Neuronal stem cell (in vitro differentiated cells): ENCODE data around the gene ZNF724.
"Not testable (repeated sequence)": the region's sequence is repeated elsewhere in the genome, so short reads cannot be mapped to it uniquely, and the experiment has no call there.

Source experiments
- DNase-seq: peaks from one replicate; pipeline ENCODE4 v3.0.0-alpha.2; 2013; ENCODE audit warnings: low spot score
- H2AFZ ChIP-seq: one replicate; pipeline ENCODE4 v1.6.1; 2013; ENCODE audit warnings: mild to moderate bottlenecking, low read length, inconsistent platforms
- H2AK5ac ChIP-seq: 2 replicates; pipeline ENCODE4 v1.6.1; 2013; ENCODE audit warnings: low read depth, mild to moderate bottlenecking, inconsistent platforms, low read length, moderate library complexity, mixed read lengths
- H2BK120ac ChIP-seq: 2 replicates; pipeline ENCODE4 v1.6.1; 2013; ENCODE audit warnings: low read depth, mild to moderate bottlenecking, inconsistent platforms, low read length, moderate library complexity, mixed read lengths
- H2BK12ac ChIP-seq: one replicate; pipeline ENCODE4 v1.6.1; 2013; ENCODE audit warnings: low read length, inconsistent platforms
- H2BK15ac ChIP-seq: 2 replicates; pipeline ENCODE4 v1.6.1; 2013; ENCODE audit warnings: mild to moderate bottlenecking, low read length, inconsistent platforms, mixed read lengths
- H2BK5ac ChIP-seq: one replicate; pipeline ENCODE4 v1.6.1; 2013; ENCODE audit warnings: inconsistent platforms, mild to moderate bottlenecking, low read length, moderate library complexity
- H3K14ac ChIP-seq: one replicate; pipeline ENCODE4 v1.6.1; 2013; ENCODE audit warnings: low read length, inconsistent platforms
- H3K18ac ChIP-seq: 2 replicates; pipeline ENCODE4 v1.6.1; 2013; ENCODE audit warnings: low read length, inconsistent platforms
- H3K23ac ChIP-seq: 2 replicates; pipeline ENCODE4 v1.6.1; 2013; ENCODE audit warnings: low read depth, mild to moderate bottlenecking, mixed read lengths, low read length, inconsistent platforms; ENCODE audit not compliant: poor library complexity
- H3K27ac ChIP-seq: replicated peaks from 3 replicates; pipeline ENCODE4 v1.5.1; 2013; ENCODE audit warnings: low read length, inconsistent platforms
- H3K27me3 ChIP-seq, 3 experiments: 2 replicates each; pipeline ENCODE4 v1.6.1; 2013; ENCODE audit warnings: low read length in 3 of 3, mild to moderate bottlenecking in 2 of 3, inconsistent platforms in 1 of 3, low read depth in 1 of 3, mixed read lengths in 1 of 3, moderate library complexity in 1 of 3; ENCODE audit not compliant: control insufficient read depth in 3 of 3, insufficient read depth in 3 of 3
- H3K36me3 ChIP-seq, 2 donors: replicated peaks in 1 of 2; 2 replicates each; pipeline ENCODE4 v1.6.1; 2013; ENCODE audit warnings: low read length in 2 of 2; ENCODE audit not compliant: control insufficient read depth in 2 of 2, insufficient read depth in 2 of 2
- H3K4ac ChIP-seq: 2 replicates; pipeline ENCODE4 v1.6.1; 2013; ENCODE audit warnings: inconsistent platforms, mild to moderate bottlenecking, low read length, moderate library complexity
- H3K4me1 ChIP-seq, 2 donors: 1 replicate in 1 of 2; 2 replicates in 1 of 2; pipeline ENCODE4 v1.6.1; 2013; ENCODE audit warnings: low read length in 2 of 2, low read depth in 1 of 2; ENCODE audit not compliant: control insufficient read depth in 2 of 2, insufficient read depth in 1 of 2
- H3K4me2 ChIP-seq: one replicate; pipeline ENCODE4 v1.6.1; 2013; ENCODE audit warnings: mild to moderate bottlenecking, low read length, inconsistent platforms; ENCODE audit not compliant: insufficient read depth, poor library complexity, severe bottlenecking
- H3K4me3 ChIP-seq, 2 donors: 2 replicates each; pipeline ENCODE4 v1.5.1; 2013; ENCODE audit warnings: low read length in 2 of 2, mild to moderate bottlenecking in 2 of 2, inconsistent platforms in 1 of 2, moderate library complexity in 1 of 2
- H3K79me1 ChIP-seq: one replicate; pipeline ENCODE4 v1.6.1; 2013; ENCODE audit warnings: low read depth, mild to moderate bottlenecking, inconsistent platforms, low read length, moderate library complexity
- H3K9ac ChIP-seq: one replicate; pipeline ENCODE4 v1.6.1; 2013; ENCODE audit warnings: mild to moderate bottlenecking, low read depth, low read length, inconsistent platforms; ENCODE audit not compliant: poor library complexity
- H3K9me3 ChIP-seq, 2 donors: replicated peaks in 1 of 2; 2 replicates each; pipeline versions ENCODE3 to v1.6.1; 2013; ENCODE audit warnings: low read length in 2 of 2, mild to moderate bottlenecking in 2 of 2, inconsistent platforms in 1 of 2, low read depth in 1 of 2, mixed read lengths in 1 of 2, moderate library complexity in 1 of 2; ENCODE audit not compliant: control insufficient read depth in 2 of 2, insufficient read depth in 1 of 2
- H4K8ac ChIP-seq: one replicate; pipeline ENCODE4 v1.6.1; 2013; ENCODE audit warnings: low read depth, mild to moderate bottlenecking, inconsistent platforms, low read length, moderate library complexity
- H4K91ac ChIP-seq: one replicate; pipeline ENCODE4 v1.6.1; 2013; ENCODE audit warnings: low read length, low read depth, mild to moderate bottlenecking, inconsistent platforms; ENCODE audit not compliant: poor library complexity
- WGBS, 2 donors: extraction: QIAGEN DNeasy Blood & Tissue Kit; methylation state at CpG; one replicate each; pipeline ENCODE4 v1.1.7; 2013; ENCODE audit warnings: missing lambda C conversion rate in 2 of 2, mixed read lengths in 1 of 2; ENCODE audit not compliant: insufficient read length in 2 of 2, insufficient replicate concordance in 1 of 2; ENCODE audit errors: extremely low coverage in 2 of 2; 5-methylcytosine and 5-hydroxymethylcytosine counted together

The ZNF724 gene

GRCh38 chr19:23281663-23282276, 31.6 kb upstream of the ZNF724 start:
- H3K27ac ChIP-seq = no peak overlapping the region

GRCh38 chr19:23278118-23278517, 27.9 kb upstream of the ZNF724 start:
- not testable (repeated sequence) for H3K4me2 ChIP-seq, H4K8ac ChIP-seq, H3K79me1 ChIP-seq, H3K27me3 ChIP-seq, H3K36me3 ChIP-seq, H3K18ac ChIP-seq, H3K9ac ChIP-seq, H2BK15ac ChIP-seq, H3K4me3 ChIP-seq, H2BK5ac ChIP-seq, DNase-seq, H4K91ac ChIP-seq, H3K9me3 ChIP-seq, H2BK120ac ChIP-seq, H3K27ac ChIP-seq, H2BK12ac ChIP-seq, H3K14ac ChIP-seq, H2AK5ac ChIP-seq, H3K4ac ChIP-seq, H3K23ac ChIP-seq, H3K4me1 ChIP-seq
- H2AFZ ChIP-seq = peak overlapping the region; percentile 73
- no CpG with 5 or more reads among the region's 3 CpGs for WGBS, 2 donors

More at GRCh38 chr19:23281663-23282276, 31.6 kb upstream of the ZNF724 start:
- Histone ChIP-seq H2BK12ac (no peak overlapping the region), H3K79me1 (no peaks in the 10 kb centered on the region), H3K18ac (no peak overlapping the region), H3K4me1 (no peaks in the 10 kb centered on the region), H4K91ac (no peak overlapping the region), H3K4ac (no peak overlapping the region), H3K36me3 (no peaks in the 10 kb centered on the region), H3K9ac (no peak overlapping the region), H2BK15ac (no peak overlapping the region), H3K4me3 (no peak overlapping the region), H3K9me3 (peaks cover 1% of the 10 kb centered on the region in 2 donors), H2BK120ac (no peak overlapping the region), H2AK5ac (no peak overlapping the region), H3K4me2 (no peak overlapping the region), H4K8ac (no peak overlapping the region), H2BK5ac (no peak overlapping the region), H3K23ac (no peak overlapping the region), H2AFZ (no peak overlapping the region), H3K27me3 (no peaks in the 10 kb centered on the region), H3K14ac (no peak overlapping the region)
- no peak for DNase-seq
- no CpG with 5 or more reads among the region's 4 CpGs for WGBS, 2 donors

DNA sequence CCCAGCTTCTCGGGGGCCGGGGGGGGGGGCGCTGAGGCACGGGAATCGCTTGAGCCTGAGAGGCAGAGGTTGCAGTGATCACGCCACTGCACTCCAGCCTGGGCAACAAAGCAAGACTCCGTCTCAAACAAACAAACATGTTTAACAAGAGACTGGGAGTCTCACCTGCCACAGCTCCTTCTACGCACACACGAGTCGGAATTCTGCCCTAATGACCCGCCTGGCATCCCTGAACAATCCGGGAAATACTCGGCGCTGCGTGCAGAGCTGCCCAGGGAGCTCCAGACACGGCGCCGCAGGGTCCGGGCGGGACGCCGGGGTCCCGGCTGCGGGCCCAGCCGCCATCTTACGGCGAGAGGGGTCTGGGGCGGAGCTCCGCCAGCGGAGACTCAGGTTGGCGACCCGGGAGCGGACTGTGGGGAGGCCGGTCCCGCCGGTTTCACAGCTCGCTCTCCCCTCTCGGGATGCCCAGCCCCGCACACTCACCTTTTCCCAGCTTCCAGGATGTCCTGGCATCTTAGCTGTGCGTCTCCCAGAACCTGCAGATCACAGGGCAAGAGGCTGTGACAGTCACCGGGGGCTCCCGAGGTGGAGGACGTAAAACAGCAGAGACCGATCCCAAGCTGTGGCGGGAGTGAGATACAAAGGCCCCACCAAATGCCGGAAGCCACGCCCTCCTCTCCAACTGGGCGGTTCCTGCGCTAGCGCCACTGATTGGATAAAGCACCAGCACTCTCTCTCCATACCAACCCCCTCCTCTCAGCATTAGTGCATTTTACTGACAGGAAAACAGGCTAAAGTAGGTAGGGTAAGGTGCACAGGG, 23.6 kb upstream of the ZNF724 start:
- Histone ChIP-seq H3K4ac (peak overlapping the region; percentile 69), H3K27me3 (no peaks in the 10 kb centered on the region), H2AFZ (peak overlapping the region; percentile 83), H3K9me3 (peaks cover 0 to 15% of the 10 kb centered on the region in 2 donors), H3K23ac (peak overlapping the region; percentile 90), H2BK15ac (no peak overlapping the region), H3K36me3 (peaks cover 4 to 40% of the 10 kb centered on the region in 2 donors), H3K9ac (peak overlapping the region; percentile 96), H3K27ac (peak overlapping the region; percentile 94), H2BK120ac (no peak overlapping the region), H2AK5ac (peak overlapping the region; percentile 66), H3K4me3 (peak overlapping the region; percentile 90 to 100), H3K79me1 (peaks cover 2% of the 10 kb centered on the region), H2BK12ac (no peak overlapping the region), H3K4me2 (peak overlapping the region; percentile 57), H2BK5ac (peak overlapping the region; percentile 75), H3K4me1 (peaks cover 0 to 2% of the 10 kb centered on the region in 2 donors), H4K91ac (no peak overlapping the region), H3K18ac (peak overlapping the region; percentile 100), H4K8ac (peak overlapping the region; percentile 92), H3K14ac (peak overlapping the region; percentile 98)
- WGBS, 2 donors = no CpG with 5 or more reads among the region's 50 CpGs
- DNase-seq = peak; percentile 90

GRCh38 chr19:23273022-23273589, 22.9 kb upstream of the ZNF724 start:
- Histone ChIP-seq H2AFZ (peak overlapping the region; percentile 83), H3K27me3 (no peaks in the 10 kb centered on the region), H3K4me3 (peak overlapping the region; percentile 90 to 100), H3K27ac (no peak overlapping the region), H3K4me2 (peak overlapping the region; percentile 57), H2BK5ac (peak overlapping the region; percentile 75), H2AK5ac (no peak overlapping the region), H2BK15ac (no peak overlapping the region), H3K79me1 (peaks cover 2% of the 10 kb centered on the region), H3K18ac (peak overlapping the region; percentile 100), H3K36me3 (peaks cover 4 to 47% of the 10 kb centered on the region in 2 donors), H3K23ac (no peak overlapping the region), H3K9ac (no peak overlapping the region), H4K8ac (no peak overlapping the region), H3K9me3 (peaks cover 0 to 15% of the 10 kb centered on the region in 2 donors), H3K4ac (no peak overlapping the region), H3K14ac (no peak overlapping the region), H2BK120ac (no peak overlapping the region), H4K91ac (no peak overlapping the region), H2BK12ac (no peak overlapping the region), H3K4me1 (peaks cover 0 to 2% of the 10 kb centered on the region in 2 donors)
- no CpG with 5 or more reads among the region's 10 CpGs for WGBS, 2 donors
- DNase-seq = no peak
